Measurements from ENCODE around the gene DAPK1. TPM values are rescaled to one million over a fixed set of nuclear protein-coding genes. Genes with fewer than 3 reads are reported as not detected.
"Not testable (repeated sequence)": the region's sequence is repeated elsewhere in the genome, so short reads cannot be mapped to it uniquely, and the experiment has no call there.

The DAPK1 gene
- total RNA-seq, 1 donor from 2014 or later, result 179 TPM

GRCh38 chr9:87542141-87542540, 44.5 kb downstream of the DAPK1 start:
- no peak for DNase-seq (ENCODE audit: low spot score)

- DNase-seq (ENCODE audit: low spot score), result no peak
Observed at GRCh38 chr9:87543251-87543650, 45.6 kb downstream of the DAPK1 start.

GRCh38 chr9:87545858-87546257, 48.2 kb downstream of the DAPK1 start:
- DNase-seq (ENCODE audit: low spot score), result no peak

GRCh38 chr9:87546704-87547103, 49.0 kb downstream of the DAPK1 start:
- DNase-seq (ENCODE audit: low spot score), result no peak

- peak; percentile 70 for DNase-seq (ENCODE audit: low spot score)
Observed at GRCh38 chr9:87547671-87548081, 50.0 kb downstream of the DAPK1 start.

GRCh38 chr9:87548159-87548558, 50.5 kb downstream of the DAPK1 start:
- DNase-seq (ENCODE audit: low spot score), result no peak

- not testable (repeated sequence) for DNase-seq (ENCODE audit: low spot score)
Observed at GRCh38 chr9:87549088-87549487, 51.4 kb downstream of the DAPK1 start.

GRCh38 chr9:87549791-87550190, 52.1 kb downstream of the DAPK1 start:
- no peak for DNase-seq (ENCODE audit: low spot score)

GRCh38 chr9:87550253-87550954, 52.7 kb downstream of the DAPK1 start:
- no peak for DNase-seq (ENCODE audit: low spot score)

- no peak for DNase-seq (ENCODE audit: low spot score)
Observed at GRCh38 chr9:87551772-87552217, 54.1 kb downstream of the DAPK1 start.

GRCh38 chr9:87554171-87554910, 56.7 kb downstream of the DAPK1 start:
- DNase-seq (ENCODE audit: low spot score), result no peak

GRCh38 chr9:87554976-87555375, 57.3 kb downstream of the DAPK1 start:
- no peak for DNase-seq (ENCODE audit: low spot score)

GRCh38 chr9:87556039-87556438, 58.4 kb downstream of the DAPK1 start:
- no peak for DNase-seq (ENCODE audit: low spot score)

- DNase-seq (ENCODE audit: low spot score), result no peak
Observed at GRCh38 chr9:87556821-87557220, 59.2 kb downstream of the DAPK1 start.

GRCh38 chr9:87557996-87558395, 60.3 kb downstream of the DAPK1 start:
- DNase-seq (ENCODE audit: low spot score), result peak; percentile 44

GRCh38 chr9:87558606-87559190, 61.0 kb downstream of the DAPK1 start:
- DNase-seq (ENCODE audit: low spot score), result no peak

GRCh38 chr9:87562062-87562461, 64.4 kb downstream of the DAPK1 start:
- DNase-seq (ENCODE audit: low spot score), result no peak

GRCh38 chr9:87562530-87563170, 65.0 kb downstream of the DAPK1 start:
- DNase-seq (ENCODE audit: low spot score), result no peak

GRCh38 chr9:87564111-87564510, 66.4 kb downstream of the DAPK1 start:
- DNase-seq (ENCODE audit: low spot score), result no peak

GRCh38 chr9:87564791-87565241, 67.1 kb downstream of the DAPK1 start:
- no peak for DNase-seq (ENCODE audit: low spot score)

GRCh38 chr9:87567001-87567400, 69.3 kb downstream of the DAPK1 start:
- DNase-seq (ENCODE audit: low spot score), result peak; percentile 50

- DNase-seq (ENCODE audit: low spot score), result no peak
Observed at GRCh38 chr9:87567571-87567970, 69.9 kb downstream of the DAPK1 start.
